ENCODE results near the gene ERICH6B. TPM values are rescaled to one million over a fixed set of nuclear protein-coding genes. Genes with fewer than 3 reads are reported as not detected.
"Not testable (repeated sequence)": the region's sequence is repeated elsewhere in the genome, so short reads cannot be mapped to it uniquely, and the experiment has no call there.

Gene ERICH6B
- total RNA-seq, 6 experiments from 2014 or later, result not detected

GRCh38 chr13:45658586-45659235 is 43.2 kb upstream of the ERICH6B start:
- no peak for TF ChIP-seq CTCF (IDR thresholded peaks at IDR 0.05)
- TF ChIP-seq POLR2A (IDR thresholded peaks at IDR 0.05), result no peak
- Histone ChIP-seq H3K4me1 (no peaks in the 10 kb centered on the region), H3K9me3 (no peaks in the 10 kb centered on the region), H3K27me3 (no peaks in the 10 kb centered on the region), H3K36me3 (no peaks in the 10 kb centered on the region), H3K27ac (no peak overlapping the region), H3K4me3 (no peak overlapping the region)
- 70% methylated on average over 5 of the region's 5 CpGs for WGBS (ENCODE audit: insufficient coverage, low coverage, low lambda C conversion rate, missing lambda C conversion rate)
- ATAC-seq (no peak), DNase-seq (no peak)
- intact Hi-C loops (cut with DNase I), result no loop called here

GRCh38 chr13:45654633-45655349 is 39.3 kb upstream of the ERICH6B start:
- H3K36me3 ChIP-seq, result no peaks in the 10 kb centered on the region
- TF ChIP-seq POLR2A (IDR thresholded peaks at IDR 0.05), result no peak
- no peak for TF ChIP-seq CTCF (IDR thresholded peaks at IDR 0.05)
- no peaks in the 10 kb centered on the region for H3K9me3 ChIP-seq
- H3K27ac ChIP-seq, result no peak overlapping the region
- H3K4me1 ChIP-seq, result no peaks in the 10 kb centered on the region
- intact Hi-C loops (cut with DNase I), result no loop called here
- ATAC-seq (no peak), DNase-seq (no peak)
- WGBS (ENCODE audit: insufficient coverage, low coverage, low lambda C conversion rate, missing lambda C conversion rate), result no CpG with 5 or more reads among the region's 5 CpGs
- no peak overlapping the region for H3K4me3 ChIP-seq
- H3K27me3 ChIP-seq, result no peaks in the 10 kb centered on the region

- H3K27me3 ChIP-seq; H3K36me3 ChIP-seq; intact Hi-C loops (cut with DNase I); DNase-seq; H3K4me3 ChIP-seq; H3K9me3 ChIP-seq; H3K4me1 ChIP-seq; H3K27ac ChIP-seq; ATAC-seq: not testable (repeated sequence)
- no CpG with 5 or more reads among the region's 17 CpGs for WGBS (ENCODE audit: insufficient coverage, low coverage, low lambda C conversion rate, missing lambda C conversion rate)
Measured at GRCh38 chr13:45645263-45645662, 29.7 kb upstream of the ERICH6B start.

GRCh38 chr13:45642159-45642558 is 26.6 kb upstream of the ERICH6B start:
- intact Hi-C loops (cut with DNase I); H3K4me1 ChIP-seq; ATAC-seq; H3K9me3 ChIP-seq; H3K27ac ChIP-seq; H3K4me3 ChIP-seq; H3K27me3 ChIP-seq; H3K36me3 ChIP-seq; DNase-seq: not testable (repeated sequence)
- WGBS (ENCODE audit: insufficient coverage, low coverage, low lambda C conversion rate, missing lambda C conversion rate), result 84% methylated on average over 1 of the region's 1 CpG

GRCh38 chr13:45635291-45635690 is 19.8 kb upstream of the ERICH6B start:
- H3K27ac ChIP-seq, H3K9me3 ChIP-seq: not testable (repeated sequence)

GRCh38 chr13:45630791-45631190 is 15.3 kb upstream of the ERICH6B start:
- no peaks in the 10 kb centered on the region for H3K27me3 ChIP-seq
- DNase-seq (no peak), ATAC-seq (no peak)
- 77% methylated on average over 6 of the region's 7 CpGs for WGBS (ENCODE audit: insufficient coverage, low coverage, low lambda C conversion rate, missing lambda C conversion rate)
- no peak overlapping the region for H3K4me3 ChIP-seq
- intact Hi-C loops (cut with DNase I), result no loop called here
- no peaks in the 10 kb centered on the region for H3K36me3 ChIP-seq
- no peaks in the 10 kb centered on the region for H3K4me1 ChIP-seq
- TF ChIP-seq POLR2A (IDR thresholded peaks at IDR 0.05) (no peak), CTCF (IDR thresholded peaks at IDR 0.05) (no peak)
- no peak overlapping the region for H3K27ac ChIP-seq
- H3K9me3 ChIP-seq, result no peaks in the 10 kb centered on the region

More at GRCh38 chr13:45635291-45635690, 19.8 kb upstream of the ERICH6B start:
- H3K4me1 ChIP-seq; H3K4me3 ChIP-seq; ATAC-seq; intact Hi-C loops (cut with DNase I); H3K27me3 ChIP-seq; H3K36me3 ChIP-seq; DNase-seq: not testable (repeated sequence)
- 92% methylated on average over 1 of the region's 1 CpG for WGBS (ENCODE audit: insufficient coverage, low coverage, low lambda C conversion rate, missing lambda C conversion rate)
